K562 (cell line): ENCODE data around the gene TRAIP. TPM values are rescaled to one million over a fixed set of nuclear protein-coding genes. Genes with fewer than 3 reads are reported as not detected.

ENCODE experiments used
- ADNP ChIP-seq: fragments of 200-800 bp; sonication (Bioruptor generic); IDR thresholded peaks from 2 replicates; pipeline ENCODE4 v1.6.1; 2016; ENCODE audit warnings: missing genetic modification characterization, missing compliant biosample characterization
- CBFB ChIP-seq: sonication (generic); formaldehyde crosslinking; IDR thresholded peaks from 2 replicates; pipeline ENCODE4 v1.4.0; 2020; ENCODE audit warnings: mild to moderate bottlenecking, missing genetic modification reagents
- CGGBP1 ChIP-seq: fragments of 250-450 bp; sonication (Bioruptor Pico); IDR thresholded peaks from 2 replicates; pipeline ENCODE4 v1.9.0; 2021; ENCODE audit warnings: mild to moderate bottlenecking
- CHD7 ChIP-seq: fragments of 200-600 bp; sonication (generic); IDR thresholded peaks from one replicate; pipeline ENCODE4 v1.6.1; 2012; ENCODE audit warnings: mild to moderate bottlenecking, low read depth, low read length, inconsistent platforms
- ETV5 ChIP-seq: sonication (generic); formaldehyde crosslinking; IDR thresholded peaks from 2 replicates; pipeline ENCODE4 v1.4.0; 2020; ENCODE audit warnings: low read depth, mild to moderate bottlenecking, missing genetic modification reagents
- FOSL1 ChIP-seq: fragments of 200-800 bp; sonication (Bioruptor generic); conservative IDR thresholded peaks from 2 replicates; pipeline ENCODE4 v1.6.1; 2016; ENCODE audit warnings: missing genetic modification characterization, missing compliant biosample characterization
- NFXL1 ChIP-seq: fragments of 450-650 bp; formaldehyde crosslinking; IDR thresholded peaks from 2 replicates; pipeline ENCODE4 v1.4.0; 2021; ENCODE audit warnings: mild to moderate bottlenecking
- NR2F6 ChIP-seq: fragments of 450-650 bp; formaldehyde crosslinking; IDR thresholded peaks from 2 replicates; pipeline ENCODE4 v1.4.0; 2020; ENCODE audit warnings: mild to moderate bottlenecking
- OTX1 ChIP-seq: fragments of 450-650 bp; formaldehyde crosslinking; IDR thresholded peaks from 2 replicates; pipeline ENCODE4 v1.4.0; 2022; ENCODE audit warnings: mild to moderate bottlenecking
- PML ChIP-seq: IDR thresholded peaks from 2 replicates; pipeline ENCODE4 v1.6.1; 2012; ENCODE audit warnings: low read length, inconsistent platforms
- PPARD ChIP-seq: fragments of 250-450 bp; sonication (Bioruptor Pico); IDR thresholded peaks from 2 replicates; pipeline ENCODE4 v1.8.0; 2022; ENCODE audit warnings: inconsistent platforms, mild to moderate bottlenecking, moderate library complexity
- PRPF4 ChIP-seq: fragments of 200-400 bp; formaldehyde crosslinking; IDR thresholded peaks from one replicate; pipeline ENCODE4 v1.6.1; 2017; ENCODE audit warnings: low read length, low read depth, mild to moderate bottlenecking; ENCODE audit not compliant: insufficient read depth, poor library complexity, severe bottlenecking
- TAF9B ChIP-seq: fragments of 450-650 bp; IDR thresholded peaks from 2 replicates; pipeline ENCODE4 v1.6.1; 2018; ENCODE audit warnings: mild to moderate bottlenecking; ENCODE audit not compliant: partially characterized antibody
- TRIM28 ChIP-seq: fragments of 450-650 bp; IDR thresholded peaks from 2 replicates; pipeline ENCODE4 v1.6.1; 2017
- ZNF143 ChIP-seq: sonication (generic); formaldehyde crosslinking; IDR thresholded peaks from 2 replicates; pipeline ENCODE4 v1.9.0; 2022; ENCODE audit warnings: mild to moderate bottlenecking, missing genetic modification reagents
- polyA plus RNA-seq, 8 experiments: library from polyadenylated mRNA; depleted of rRNA in 4 of 8; stranded (reverse) in 5 of 8; unstranded in 3 of 8; fragments of >200 nt; fragmentation: Nextera tagmentation in 2 of 8; fragmentation: Illumina TruSeq in 1 of 8; extraction: Ambion mirVana in 2 of 8; extraction: Trizol in 1 of 8; gene quantifications; 2 replicates each; pipeline versions ENCODE4 v1.2.1 to v1.2.3, GENCODE V29; 2011 to 2014; ENCODE audit warnings: inconsistent platforms in 1 of 8, missing spikeins in 1 of 8
- total RNA-seq, 7 experiments: library from RNA; depleted of rRNA in 6 of 7; stranded (reverse); fragments of >200 nt in 6 of 7; fragmentation: Illumina TruSeq in 2 of 7; extraction: Trizol in 2 of 7; gene quantifications; 2 replicates each; pipeline versions ENCODE4 v1.2.1 to v1.2.3, GENCODE V29; 2011 to 2021; ENCODE audit warnings: low replicate concordance in 1 of 7
- TF ChIP-seq, protein P1 (sequence below): fragments of 450-650 bp; IDR thresholded peaks from 2 replicates; pipeline ENCODE4 v1.6.1; 2016

The TRAIP gene
- total and polyA plus RNA-seq, 9 of the 15 experiments (the other 6 are each of a cell fraction or from before 2014, with no cell fraction given): 14.3 to 38.6 (median 21.2) TPM

- TF ChIP-seq CHD7 (no peak), PRPF4 (no peak), CGGBP1 (CRISPR knock-in tag) (no peak), NR2F6 (peak; percentile 57; the same call in 1 of the 2 replicates), TRIM28 (no peak), ETV5 (no peak), PPARD (no peak), CBFB (CRISPR knock-in tag) (no peak), NFXL1 (no peak), OTX1 (CRISPR knock-in tag) (0 out of 2 replicates have a peak, but pooled peaks have one; percentile 13), TAF9B (no peak), FOSL1 (tag) (no peak), ZNF143 (no peak), PML (peak; percentile 52; the same call in 1 of the 2 replicates), ADNP (tag) (no peak)
- TF ChIP-seq, protein P1, sequence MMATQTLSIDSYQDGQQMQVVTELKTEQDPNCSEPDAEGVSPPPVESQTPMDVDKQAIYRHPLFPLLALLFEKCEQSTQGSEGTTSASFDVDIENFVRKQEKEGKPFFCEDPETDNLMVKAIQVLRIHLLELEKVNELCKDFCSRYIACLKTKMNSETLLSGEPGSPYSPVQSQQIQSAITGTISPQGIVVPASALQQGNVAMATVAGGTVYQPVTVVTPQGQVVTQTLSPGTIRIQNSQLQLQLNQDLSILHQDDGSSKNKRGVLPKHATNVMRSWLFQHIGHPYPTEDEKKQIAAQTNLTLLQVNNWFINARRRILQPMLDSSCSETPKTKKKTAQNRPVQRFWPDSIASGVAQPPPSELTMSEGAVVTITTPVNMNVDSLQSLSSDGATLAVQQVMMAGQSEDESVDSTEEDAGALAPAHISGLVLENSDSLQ: peak; percentile 100
Measured at GRCh38 chr3:49786357-49787181, 69.8 kb downstream of the TRAIP start, which contains the start of gene IP6K1 (continued).
